NCI-H2227 (cell line): Measurements from ENCODE around the gene SLC12A9.
"Not testable (repeated sequence)": the region's sequence is repeated elsewhere in the genome, so short reads cannot be mapped to it uniquely, and the experiment has no call there.

Experiments
- DNase-seq: peaks from one replicate; lab custom pipeline; 2025; ENCODE audit not compliant: unreplicated experiment; lab: John Stamatoyannopoulos, UW

The SLC12A9 gene

GRCh38 chr7:100825215-100825671, 27.3 kb upstream of the SLC12A9 start:
- no peak for DNase-seq

- no peak for DNase-seq
These were observed 26.6 kb upstream of the SLC12A9 start for GRCh38 chr7:100825751-100826513.

- no peak for DNase-seq
These were observed 25.8 kb upstream of the SLC12A9 start for GRCh38 chr7:100826514-100827329.

GRCh38 chr7:100827330-100828226, 24.9 kb upstream of the SLC12A9 start, which contains the start of gene EPHB4:
EPHB4 (minus strand) TSS chr7:100827523; CDS start chr7:100827030, 493 bp downstream.
- DNase-seq = peak; percentile 73

GRCh38 chr7:100829150-100829716, 23.3 kb upstream of the SLC12A9 start:
- no peak for DNase-seq

GRCh38 chr7:100830396-100830795, 22.1 kb upstream of the SLC12A9 start:
- no peak for DNase-seq

- DNase-seq = no peak
These were observed 20.3 kb upstream of the SLC12A9 start for GRCh38 chr7:100832281-100832633.

- peak; percentile 92 for DNase-seq
These were observed 16.4 kb upstream of the SLC12A9 start for GRCh38 chr7:100835903-100836811.

GRCh38 chr7:100836812-100837098, 15.8 kb upstream of the SLC12A9 start:
- no peak for DNase-seq

- peak; percentile 98 for DNase-seq
These were observed 15.2 kb upstream of the SLC12A9 start for GRCh38 chr7:100837099-100837836.

GRCh38 chr7:100839361-100839760, 13.2 kb upstream of the SLC12A9 start:
- DNase-seq = no peak

GRCh38 chr7:100840470-100841100, 11.9 kb upstream of the SLC12A9 start:
- no peak for DNase-seq

GRCh38 chr7:100847360-100847759, 5.2 kb upstream of the SLC12A9 start:
- DNase-seq = no peak

GRCh38 chr7:100854146-100854895, 1.8 kb downstream of the SLC12A9 start:
- DNase-seq = no peak

GRCh38 chr7:100854899-100855298, 2.4 kb downstream of the SLC12A9 start:
- DNase-seq = not testable (repeated sequence)

- DNase-seq = no peak
These were observed 3.0 kb downstream of the SLC12A9 start for GRCh38 chr7:100855515-100855914.

- no peak for DNase-seq
These were observed 4.4 kb downstream of the SLC12A9 start for GRCh38 chr7:100856871-100857282.

GRCh38 chr7:100859856-100860255, 7.3 kb downstream of the SLC12A9 start:
- no peak for DNase-seq
